Upper lobe of left lung (tissue), 6 donors: Measurements from ENCODE around the gene AMHR2. TPM values are rescaled to one million over a fixed set of nuclear protein-coding genes. Genes with fewer than 3 reads are reported as not detected.

Experiments used
- ATAC-seq, 2 donors: fragments of 200-7000 bp; cut with Tn5 transposase; one replicate each; pipeline ENCODE4 v1.9.1; 2022; ENCODE audit warnings: mild to moderate bottlenecking in 2 of 2, moderate library complexity in 2 of 2; ENCODE audit not compliant: low FRiP score in 2 of 2
- DNase-seq, 2 donors: peaks; one replicate each; pipeline ENCODE4 v3.0.0-alpha.2; 2019 to 2020
- H3K27ac ChIP-seq, 4 donors: fragments of 200-600 bp; sonication (generic); one replicate each; pipeline ENCODE4 v1.5.1; 2016 to 2019
- H3K27me3 ChIP-seq, 4 donors: fragments of 200-600 bp; sonication (generic); one replicate each; pipeline ENCODE4 v1.5.1; 2017 to 2019
- H3K36me3 ChIP-seq, 4 donors: fragments of 200-600 bp; sonication (generic); one replicate each; pipeline ENCODE4 v1.5.1; 2016 to 2019
- H3K4me1 ChIP-seq, 4 donors: fragments of 200-600 bp; sonication (generic); one replicate each; pipeline ENCODE4 v1.5.1; 2018 to 2019
- H3K4me3 ChIP-seq, 4 donors: fragments of 200-600 bp; sonication (generic); one replicate each; pipeline ENCODE4 v1.5.1; 2017 to 2019; ENCODE audit warnings: mild to moderate bottlenecking in 2 of 4, moderate library complexity in 1 of 4
- H3K9me3 ChIP-seq, 4 donors: fragments of 200-600 bp; sonication (generic); one replicate each; pipeline ENCODE4 v1.5.1; 2018 to 2019
- EP300 ChIP-seq, 4 donors: sonication (generic); formaldehyde crosslinking; IDR thresholded peaks; one replicate each; pipeline ENCODE4 v1.5.1; 2017; ENCODE audit warnings: antibody characterized with exemption in 4 of 4, control low read depth in 2 of 4
- POLR2A ChIP-seq, 4 donors: fragments of 450-650 bp; IDR thresholded peaks; one replicate each; pipeline ENCODE4 v1.5.1; 2016 to 2017; ENCODE audit warnings: antibody characterized with exemption in 4 of 4, mild to moderate bottlenecking in 2 of 4
- POLR2AphosphoS5 ChIP-seq, 2 donors: sonication (generic); formaldehyde crosslinking; IDR thresholded peaks; one replicate each; pipeline ENCODE4 v1.5.1; 2017; ENCODE audit warnings: antibody characterized with exemption in 2 of 2
- WGBS, 2 donors: methylation state at CpG; one replicate each; pipeline ENCODE4 v1.1.5; 2017 to 2018; 5-methylcytosine and 5-hydroxymethylcytosine counted together
- total RNA-seq, 6 donors: library from RNA; depleted of rRNA in 4 of 6; stranded (reverse); fragments of >200 nt in 4 of 6; gene quantifications; one replicate each; pipeline versions ENCODE4 v1.1.0 to v1.2.1, GENCODE V29; 2016 to 2021
- TF ChIP-seq, protein P1 (sequence below), 6 experiments: fragments of 450-650 bp in 4 of 6; fragments of 200-600 bp in 2 of 6; sonication (generic) in 2 of 6; IDR thresholded peaks; one replicate each; pipeline ENCODE4 v1.5.1; 2016 to 2019; ENCODE audit warnings: antibody characterized with exemption in 6 of 6
- donor health status: DM: no; HTN: no; CAD: no; lungs with moderate emphysema.
- donor health status: DM: no; HTN: yes; CAD: no; lungs with severe emphysema.

AMHR2 gene
- total RNA-seq, 6 donors from 2014 or later = 0.24 to 1.0 (median 0.41) TPM; not detected in 2

DNA sequence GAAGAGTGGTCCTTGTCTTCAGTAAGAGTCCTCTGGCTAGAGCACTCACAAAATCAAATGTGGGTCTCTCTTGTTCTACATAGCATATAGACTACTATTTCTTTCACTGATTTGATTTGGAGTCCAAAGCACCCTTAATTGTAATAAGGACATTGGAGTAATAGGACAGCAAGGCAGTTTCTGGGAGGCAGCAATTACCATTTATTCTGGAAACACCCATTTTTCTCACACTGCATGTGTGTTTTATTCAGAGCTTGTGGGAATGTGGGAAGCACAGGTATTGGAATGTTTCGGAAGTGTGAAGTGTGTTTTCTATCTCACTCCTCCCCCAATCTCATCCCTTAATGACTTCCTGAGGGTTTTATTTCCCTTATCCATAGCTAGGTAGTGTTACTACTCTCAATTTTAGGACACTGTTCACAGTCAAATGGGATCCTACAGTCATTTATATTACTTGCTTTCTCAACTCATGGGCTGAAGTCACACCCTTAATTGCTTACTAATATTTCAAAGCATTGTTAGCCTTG, 48.5 kb downstream of the AMHR2 start:
- H3K36me3 ChIP-seq = peaks cover 67 to 100% (median 98%) of the 10 kb centered on the region in 4 donors
- no peaks in the 10 kb centered on the region for H3K9me3 ChIP-seq
- H3K27me3 ChIP-seq = no peaks in the 10 kb centered on the region
- no peak for TF ChIP-seq EP300 (IDR thresholded peaks at IDR 0.05)
- TF ChIP-seq, protein P1, sequence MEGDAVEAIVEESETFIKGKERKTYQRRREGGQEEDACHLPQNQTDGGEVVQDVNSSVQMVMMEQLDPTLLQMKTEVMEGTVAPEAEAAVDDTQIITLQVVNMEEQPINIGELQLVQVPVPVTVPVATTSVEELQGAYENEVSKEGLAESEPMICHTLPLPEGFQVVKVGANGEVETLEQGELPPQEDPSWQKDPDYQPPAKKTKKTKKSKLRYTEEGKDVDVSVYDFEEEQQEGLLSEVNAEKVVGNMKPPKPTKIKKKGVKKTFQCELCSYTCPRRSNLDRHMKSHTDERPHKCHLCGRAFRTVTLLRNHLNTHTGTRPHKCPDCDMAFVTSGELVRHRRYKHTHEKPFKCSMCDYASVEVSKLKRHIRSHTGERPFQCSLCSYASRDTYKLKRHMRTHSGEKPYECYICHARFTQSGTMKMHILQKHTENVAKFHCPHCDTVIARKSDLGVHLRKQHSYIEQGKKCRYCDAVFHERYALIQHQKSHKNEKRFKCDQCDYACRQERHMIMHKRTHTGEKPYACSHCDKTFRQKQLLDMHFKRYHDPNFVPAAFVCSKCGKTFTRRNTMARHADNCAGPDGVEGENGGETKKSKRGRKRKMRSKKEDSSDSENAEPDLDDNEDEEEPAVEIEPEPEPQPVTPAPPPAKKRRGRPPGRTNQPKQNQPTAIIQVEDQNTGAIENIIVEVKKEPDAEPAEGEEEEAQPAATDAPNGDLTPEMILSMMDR (IDR thresholded peaks at IDR 0.05) = no peak
- TF ChIP-seq POLR2AphosphoS5 (IDR thresholded peaks at IDR 0.05) = no peak
- no peak for TF ChIP-seq POLR2A (IDR thresholded peaks at IDR 0.05)
- WGBS, 2 donors = 72 to 90% methylated on average over 1 of the region's 1 CpG
- no peak for DNase-seq
- peaks cover 15 to 33% (median 23%) of the 10 kb centered on the region in 4 donors for H3K4me1 ChIP-seq
- H3K27ac ChIP-seq = no peak overlapping the region
- ATAC-seq = no peak
- no peak overlapping the region for H3K4me3 ChIP-seq

DNA sequence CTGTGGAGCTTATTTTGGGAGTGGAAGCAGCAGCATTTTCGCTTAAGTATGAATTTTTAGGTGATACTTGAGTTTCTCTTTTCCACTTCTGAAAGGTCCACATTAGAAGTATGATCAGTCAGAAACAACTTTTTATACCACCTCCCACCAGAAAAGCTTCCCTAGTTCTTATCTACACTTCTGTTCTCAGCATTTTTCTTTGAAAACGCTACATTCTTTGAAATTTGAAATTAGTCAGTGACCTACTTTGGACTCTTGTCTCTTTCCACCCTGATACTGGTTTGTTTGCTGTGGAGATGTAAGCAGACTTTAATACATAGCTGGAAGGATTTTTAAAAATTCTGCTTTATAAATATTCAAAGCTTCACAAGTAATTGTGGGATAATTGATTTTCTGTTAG, 50.4 kb downstream of the AMHR2 start:
- 65 to 77% methylated on average over 2 of the region's 2 CpGs for WGBS, 2 donors
- Histone ChIP-seq H3K27ac (peak overlapping the region in 1 of 4 donors; percentile 32), H3K9me3 (no peaks in the 10 kb centered on the region), H3K4me3 (no peak overlapping the region), H3K36me3 (peaks cover 54 to 100% (median 96%) of the 10 kb centered on the region in 4 donors), H3K27me3 (no peaks in the 10 kb centered on the region), H3K4me1 (peaks cover 15 to 41% (median 23%) of the 10 kb centered on the region in 4 donors)
- DNase-seq = no peak
- TF ChIP-seq, protein P1 (IDR thresholded peaks at IDR 0.05) = no peak
- TF ChIP-seq EP300 (IDR thresholded peaks at IDR 0.05) (no peak), POLR2AphosphoS5 (IDR thresholded peaks at IDR 0.05) (no peak), POLR2A (IDR thresholded peaks at IDR 0.05) (no peak)
- ATAC-seq = no peak

DNA sequence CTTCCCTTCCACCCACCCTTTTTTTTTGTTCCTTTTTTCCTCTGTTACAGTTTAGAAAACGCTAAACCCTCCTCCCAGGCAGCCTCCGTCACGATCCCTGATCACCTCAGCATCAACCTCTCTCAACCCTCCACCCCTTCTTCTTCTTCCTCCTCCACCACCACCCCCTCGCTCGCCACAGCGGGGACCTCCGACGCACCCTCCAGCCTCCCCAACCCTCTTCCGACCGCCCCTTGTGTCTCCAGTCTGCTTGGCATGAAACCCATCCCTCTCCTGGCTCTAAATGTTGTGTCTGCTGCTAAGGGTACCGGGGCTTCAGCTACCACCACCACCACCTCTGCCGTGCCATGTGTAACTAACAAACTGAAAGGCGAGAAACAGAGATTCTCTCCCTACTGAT, 51.2 kb downstream of the AMHR2 start:
- Histone ChIP-seq H3K27ac (peak overlapping the region in 2 of 4 donors; percentile 32 to 40), H3K36me3 (peaks cover 48 to 100% (median 95%) of the 10 kb centered on the region in 4 donors), H3K4me1 (peaks cover 15 to 43% (median 23%) of the 10 kb centered on the region in 4 donors), H3K9me3 (no peaks in the 10 kb centered on the region), H3K4me3 (no peak overlapping the region), H3K27me3 (no peaks in the 10 kb centered on the region)
- ATAC-seq (no peak), DNase-seq (peak in 1 of 2 donors; percentile 52)
- TF ChIP-seq POLR2A (IDR thresholded peaks at IDR 0.05) (no peak), EP300 (IDR thresholded peaks at IDR 0.05) (no peak), POLR2AphosphoS5 (IDR thresholded peaks at IDR 0.05) (no peak)
- TF ChIP-seq, protein P1 (IDR thresholded peaks at IDR 0.05) = no peak
- 64 to 69% methylated on average over 13 of the region's 13 CpGs for WGBS, 2 donors

DNA sequence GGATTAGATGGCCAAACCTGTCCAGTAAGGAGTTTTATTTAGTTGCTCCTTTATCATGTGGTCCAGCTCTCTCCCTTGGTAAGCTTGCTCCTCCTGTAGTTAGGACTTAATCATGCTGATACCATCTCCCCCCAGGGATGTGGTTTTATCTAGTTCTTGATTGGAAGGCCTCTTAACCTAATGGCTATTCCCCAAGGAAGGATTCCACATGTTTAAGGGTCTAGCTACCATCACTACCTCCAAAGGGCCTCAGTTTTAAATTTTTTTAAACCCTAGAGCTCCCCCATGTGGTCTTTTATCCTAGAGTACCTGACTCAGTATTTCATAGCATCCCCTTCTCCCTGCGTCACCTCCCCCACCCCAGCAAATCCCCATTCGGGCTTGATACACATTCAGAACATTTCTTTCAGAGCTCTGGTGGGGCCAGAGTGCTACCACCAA, 53.1 kb downstream of the AMHR2 start:
- WGBS, 2 donors = 66 to 68% methylated on average over 2 of the region's 2 CpGs
- Histone ChIP-seq H3K9me3 (no peaks in the 10 kb centered on the region), H3K27ac (peak overlapping the region in 2 of 4 donors; percentile 6 to 35), H3K4me3 (no peak overlapping the region), H3K27me3 (no peaks in the 10 kb centered on the region), H3K4me1 (peaks cover 15 to 40% (median 24%) of the 10 kb centered on the region in 4 donors), H3K36me3 (peaks cover 44 to 100% (median 95%) of the 10 kb centered on the region in 4 donors)
- DNase-seq (no peak), ATAC-seq (peak in 1 of 2 donors; percentile 28)
- TF ChIP-seq EP300 (IDR thresholded peaks at IDR 0.05) (no peak), POLR2A (IDR thresholded peaks at IDR 0.05) (no peak), POLR2AphosphoS5 (IDR thresholded peaks at IDR 0.05) (no peak)
- TF ChIP-seq, protein P1 (IDR thresholded peaks at IDR 0.05) = peak in 1 of 6 experiments; percentile 10

DNA sequence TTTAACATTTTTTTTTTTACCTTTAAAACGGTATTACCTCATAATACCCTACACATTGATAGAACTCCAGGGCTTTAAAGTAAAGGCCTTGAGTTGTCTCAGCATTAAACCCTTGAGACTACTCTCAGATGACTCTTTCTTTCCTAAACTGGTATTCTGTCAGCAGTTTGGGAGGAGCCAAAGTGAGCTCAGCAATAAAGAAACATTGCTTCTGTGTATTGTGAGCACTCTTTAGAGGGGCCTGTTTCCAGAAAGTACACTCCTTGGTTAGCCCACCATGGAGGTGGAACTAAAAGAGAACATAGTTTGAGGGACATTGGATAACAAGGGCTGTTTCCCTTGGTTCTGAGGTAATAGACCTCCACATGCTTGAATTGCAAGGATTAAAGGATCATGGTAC, 55.2 kb downstream of the AMHR2 start:
- Histone ChIP-seq H3K27ac (peak overlapping the region in 1 of 4 donors; percentile 15), H3K4me3 (no peak overlapping the region), H3K9me3 (no peaks in the 10 kb centered on the region), H3K4me1 (peaks cover 0 to 40% (median 12%) of the 10 kb centered on the region in 4 donors), H3K36me3 (peaks cover 38 to 100% (median 92%) of the 10 kb centered on the region in 4 donors), H3K27me3 (no peaks in the 10 kb centered on the region)
- DNase-seq = no peak
- ATAC-seq = no peak
- no peak for TF ChIP-seq EP300 (IDR thresholded peaks at IDR 0.05)
- WGBS, 2 donors = 57 to 70% methylated on average over 1 of the region's 1 CpG
